A673 (cell line): ENCODE data around the gene IL25. TPM values are rescaled to one million over a fixed set of nuclear protein-coding genes. Genes with fewer than 3 reads are reported as not detected.

Source experiments
- BruUV-seq: library from RNA; stranded (reverse); fragments of 400-500 nt; replicated peaks from 2 replicates; lab custom pipeline; 2021; lab: Mats Ljungman, UMichigan
- CTCF ChIA-PET: fragments of 300-600 bp; sonication (Branson Sonifier 250); formaldehyde crosslinking; loops from one replicate; lab custom pipeline; 2022; ENCODE audit warnings: antibody characterized with exemption; lab: Charles Lee
- POLR2A ChIA-PET: fragments of 300-600 bp; sonication (Branson Sonifier 250); formaldehyde crosslinking; loops from one replicate; lab custom pipeline; 2022; ENCODE audit warnings: antibody characterized with exemption; ENCODE audit not compliant: low non-redundant PET; lab: Charles Lee
- DNase-seq: peaks from one replicate; pipeline ENCODE4 v3.0.0-alpha.2; 2015; ENCODE audit warnings: low spot score
- H3K27ac ChIP-seq: fragments of 200-600 bp; sonication (generic); 2 replicates; pipeline ENCODE4 v1.5.1; 2016; ENCODE audit warnings: mixed run types, low read depth, mild to moderate bottlenecking, mixed read lengths, antibody characterized with exemption, low read length; ENCODE audit not compliant: poor library complexity, severe bottlenecking
- H3K27me3 ChIP-seq: fragments of 200-600 bp; sonication (generic); replicated peaks from 2 replicates; pipeline ENCODE4 v1.6.1; 2017; ENCODE audit warnings: mixed run types, low read depth, mild to moderate bottlenecking, mixed read lengths, antibody characterized with exemption, low read length; ENCODE audit not compliant: insufficient read depth, poor library complexity
- H3K36me3 ChIP-seq: fragments of 200-600 bp; sonication (generic); 2 replicates; pipeline ENCODE4 v1.6.1; 2016; ENCODE audit warnings: mixed run types, mild to moderate bottlenecking, mixed read lengths, antibody characterized with exemption, low read length; ENCODE audit not compliant: insufficient read depth, poor library complexity, severe bottlenecking
- H3K4me1 ChIP-seq: fragments of 200-600 bp; sonication (generic); 2 replicates; pipeline ENCODE4 v1.6.1; 2017; ENCODE audit warnings: mixed run types, mild to moderate bottlenecking, mixed read lengths, antibody characterized with exemption, low read length; ENCODE audit not compliant: insufficient read depth, poor library complexity, severe bottlenecking
- H3K4me3 ChIP-seq: fragments of 200-600 bp; sonication (generic); 2 replicates; pipeline ENCODE4 v1.5.1; 2016; ENCODE audit warnings: low read depth, mixed run types, mild to moderate bottlenecking, mixed read lengths, low read length; ENCODE audit not compliant: poor library complexity, severe bottlenecking
- H3K9me3 ChIP-seq: fragments of 200-600 bp; sonication (generic); 2 replicates; pipeline ENCODE4 v1.6.1; 2016; ENCODE audit warnings: mixed run types, low read depth, mild to moderate bottlenecking, mixed read lengths, antibody characterized with exemption, low read length; ENCODE audit not compliant: poor library complexity, severe bottlenecking
- CTCF ChIP-seq: fragments of 300-800, 200-600 bp; sonication (generic); conservative IDR thresholded peaks from 2 replicates; pipeline ENCODE4 v1.5.1; 2017; ENCODE audit warnings: low read depth, mild to moderate bottlenecking, antibody characterized with exemption, low read length, moderate library complexity, mixed read lengths
- EZH2 ChIP-seq: fragments of 200-600 bp; sonication (generic); IDR thresholded peaks from 2 replicates; pipeline ENCODE4 v1.6.1; 2017; ENCODE audit warnings: borderline replicate concordance, low read depth, mild to moderate bottlenecking, mixed read lengths, antibody characterized with exemption, low read length; ENCODE audit not compliant: poor library complexity, severe bottlenecking
- intact Hi-C: fragments of 100-400 bp; cut with micrococcal nuclease; formaldehyde crosslinking; loops from one replicate; pipeline ENCODE4 v1.10.0; 2022; ENCODE audit not compliant: unreplicated experiment
- total RNA-seq: library from RNA; stranded (reverse); gene quantifications from 2 replicates; pipeline ENCODE4 v1.2.3, GENCODE V29; 2021

Gene IL25
- total RNA-seq, 1 experiment from 2014 or later: not detected

DNA sequence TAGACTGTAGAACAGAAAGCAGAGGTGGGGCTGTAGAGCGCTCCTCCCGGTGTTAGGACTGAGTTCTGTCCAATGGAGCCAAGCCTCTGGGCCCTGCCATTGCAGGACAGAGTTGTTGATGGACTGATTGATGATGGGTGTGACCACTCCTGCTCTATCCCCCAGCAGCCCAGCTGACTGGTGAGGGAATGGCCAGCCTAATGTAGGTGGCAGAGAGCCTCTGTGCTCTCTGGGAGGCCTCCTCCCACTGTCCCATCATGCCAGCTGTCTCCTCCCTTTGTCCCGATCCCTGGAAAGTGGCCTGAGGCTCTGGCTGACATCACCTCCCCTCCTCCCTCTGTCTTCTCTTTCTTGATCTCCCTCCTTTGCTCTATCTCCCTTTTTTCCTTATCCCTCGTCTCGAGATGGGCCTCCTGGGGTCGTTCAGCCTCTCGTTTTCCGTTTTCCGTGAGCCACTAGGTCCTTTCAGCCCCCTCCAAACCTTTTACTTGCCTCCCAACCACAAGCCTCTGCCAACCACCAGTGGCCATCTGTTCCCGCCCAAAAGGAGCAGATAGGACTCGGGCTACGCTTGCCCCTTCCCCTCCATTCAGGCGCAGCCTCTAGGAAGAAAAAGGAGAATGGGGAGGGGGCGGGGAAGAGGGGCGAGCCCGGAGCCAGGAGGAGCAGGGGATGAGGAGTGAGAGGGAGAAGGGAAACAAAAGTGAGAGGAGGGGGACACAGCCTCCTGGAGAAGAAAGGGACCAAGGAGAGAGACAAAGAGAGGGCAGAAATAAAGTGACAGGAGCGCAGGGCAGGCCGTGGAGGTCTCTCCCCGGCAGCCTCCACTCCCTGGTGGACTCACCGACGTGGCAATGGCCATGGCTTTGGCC lies 8.2 kb upstream of the IL25 start:
- H3K9me3 ChIP-seq: no peaks in the 10 kb centered on the region
- peak overlapping the region; percentile 98 for H3K27ac ChIP-seq
- BruUV-seq: TSS peak; percentile 43
- CTCF ChIA-PET: no interaction called here
- peak; percentile 35 for DNase-seq
- H3K27me3 ChIP-seq: no peaks in the 10 kb centered on the region
- H3K4me1 ChIP-seq: peaks cover 24% of the 10 kb centered on the region
- POLR2A ChIA-PET: no interaction called here
- peaks cover 40% of the 10 kb centered on the region for H3K36me3 ChIP-seq
- H3K4me3 ChIP-seq: peak overlapping the region; percentile 95
- intact Hi-C loops: loop anchor here (5.0 kb wide), 1 partner anchor 42 kb away; the partner anchor contains the start of gene PABPN1
- TF ChIP-seq EZH2: no peak
- no peak for TF ChIP-seq CTCF

DNA sequence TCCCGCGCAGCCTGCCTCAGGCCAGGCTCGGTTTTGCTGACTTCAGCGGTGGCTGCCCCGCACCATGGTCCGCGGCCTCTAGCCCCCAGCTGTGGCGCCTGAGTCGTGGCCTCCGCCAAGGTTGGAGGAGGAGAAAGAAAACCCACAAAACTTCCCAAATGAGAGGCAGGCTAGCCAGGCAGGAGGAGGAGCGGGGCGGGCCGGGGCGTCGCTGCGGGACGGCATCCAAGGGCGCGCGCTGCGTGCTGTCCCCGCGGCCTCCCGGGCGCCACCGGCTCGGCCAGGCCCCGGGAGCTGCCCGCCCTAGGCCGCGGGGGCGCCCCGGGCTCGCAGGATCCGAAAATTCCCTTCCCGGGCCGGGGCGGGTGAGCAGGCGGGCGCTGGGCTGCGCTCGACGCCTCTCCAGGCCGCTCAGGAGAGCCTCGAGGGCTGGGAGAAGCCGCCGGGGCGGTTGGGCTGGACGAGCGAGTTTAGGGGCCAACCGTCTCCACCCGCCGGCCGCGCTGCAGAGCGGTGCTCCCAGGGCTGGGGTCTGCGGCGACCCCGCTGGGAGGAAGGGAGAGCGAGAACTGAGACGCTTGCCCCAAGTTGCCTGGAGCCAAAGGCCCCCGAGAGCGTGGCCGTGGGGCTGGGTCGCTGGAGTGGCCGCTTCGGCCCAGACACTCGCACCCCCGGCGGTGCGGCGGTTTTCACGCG lies 7.4 kb upstream of the IL25 start, which contains the start of gene EFS:
EFS (minus strand) TSS at position 137 of the 696 bp plus-strand sequence. CDS start 147 bp downstream, outside the sequence.
- peaks cover 24% of the 10 kb centered on the region for H3K4me1 ChIP-seq
- ChIA-PET POLR2A (no interaction called here), CTCF (no interaction called here)
- H3K27ac ChIP-seq: peak within 1 kb of the TSS; percentile 98
- no peaks in the 10 kb centered on the region for H3K9me3 ChIP-seq
- H3K4me3 ChIP-seq: peak within 1 kb of the TSS; percentile 95
- DNase-seq: peak; percentile 17
- H3K36me3 ChIP-seq: peaks cover 32% of the 10 kb centered on the region
- no peak for TF ChIP-seq EZH2
- TF ChIP-seq CTCF: no peak
- intact Hi-C loops: loop anchor here (5.0 kb wide), 1 partner anchor 43 kb away; the partner anchor contains the start of gene PABPN1
- no TSS peak for BruUV-seq
- H3K27me3 ChIP-seq: no peaks in the 10 kb centered on the region

DNA sequence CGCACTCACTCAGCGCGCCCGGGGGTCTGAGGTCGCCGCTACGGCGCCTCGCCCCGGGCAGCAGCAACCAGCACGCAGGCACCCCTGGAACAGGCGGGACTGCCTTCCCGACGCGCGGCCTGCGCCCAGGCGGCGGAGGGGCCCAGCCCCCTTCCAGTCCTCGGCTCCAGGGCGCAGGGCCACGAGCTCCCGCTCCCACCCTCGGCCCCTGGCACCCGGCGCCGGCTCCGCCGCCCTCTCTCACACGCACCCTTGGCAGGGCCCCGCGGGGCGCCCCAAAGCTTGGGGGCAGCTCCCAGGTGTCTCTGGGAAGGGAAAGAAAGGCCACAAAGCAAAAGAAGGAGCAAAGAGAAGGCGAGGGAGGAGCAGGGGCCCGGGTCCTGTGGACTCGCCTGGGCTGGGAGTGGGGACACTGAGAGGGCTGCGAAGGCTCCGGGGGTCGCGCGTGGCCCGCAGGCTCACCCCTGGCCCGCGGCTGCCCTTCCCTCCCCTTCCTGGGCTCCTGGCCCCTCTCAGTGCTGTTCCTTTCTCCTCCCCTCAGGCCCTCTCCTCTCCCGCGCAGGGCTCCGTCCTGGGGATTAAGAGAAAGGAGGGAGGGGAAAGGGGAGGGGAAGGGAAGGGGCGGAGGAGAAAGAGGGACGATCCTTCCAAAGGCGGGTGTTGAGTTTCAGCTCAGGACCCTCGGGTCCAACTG lies 6.7 kb upstream of the IL25 start:
- TF ChIP-seq EZH2 (no peak), CTCF (no peak)
- Histone ChIP-seq H3K4me3 (peak overlapping the region; percentile 95), H3K36me3 (peaks cover 26% of the 10 kb centered on the region), H3K4me1 (peaks cover 24% of the 10 kb centered on the region), H3K27ac (peak overlapping the region; percentile 98), H3K9me3 (no peaks in the 10 kb centered on the region), H3K27me3 (no peaks in the 10 kb centered on the region)
- no TSS peak for BruUV-seq
- ChIA-PET POLR2A (no interaction called here), CTCF (interaction anchor here (0.7 kb wide), 1 partner anchor 23 kb away, joined by 4 read pairs; no protein-coding TSS in a partner anchor)
- DNase-seq: peak; percentile 96
- intact Hi-C loops: loop anchor here (5.0 kb wide), 1 partner anchor 44 kb away; the partner anchor contains the start of gene PABPN1
